Endothelial cell of umbilical vein (primary cell): Measurements from ENCODE around the gene TOLLIP. TPM values are rescaled to one million over a fixed set of nuclear protein-coding genes. Genes with fewer than 3 reads are reported as not detected.

Source experiments
- BruUV-seq: library from RNA; stranded (reverse); fragments of 400-500 nt; replicated peaks from 2 replicates; lab custom pipeline; 2021; lab: Mats Ljungman, UMichigan
- CTCF ChIA-PET: fragments of 300-600, 350-600 bp; sonication (Branson Sonifier 250); formaldehyde crosslinking; loops from one replicate; lab custom pipeline; 2021; ENCODE audit warnings: antibody characterized with exemption, inconsistent platforms; lab: Charles Lee
- POLR2A ChIA-PET: fragments of 300-600, 350-600 bp; sonication (Branson Sonifier 250); formaldehyde crosslinking; loops from one replicate; lab custom pipeline; 2021; ENCODE audit warnings: antibody characterized with exemption, inconsistent platforms; lab: Charles Lee
- DNase-seq: peaks from one replicate; pipeline ENCODE4 v3.0.0-alpha.2; 2011; ENCODE audit warnings: low read depth, low spot score
- FAIRE-seq: peaks from 2 replicates; lab custom pipeline; 2011; peaks lifted over from hg19 to GRCh38; lab: Jason Lieb, UNC
- H2AFZ ChIP-seq: 2 replicates; pipeline ENCODE4 v1.6.0; 2012; ENCODE audit warnings: low read depth, low read length, control low read depth, inconsistent platforms
- H3K27ac ChIP-seq: 2 replicates; pipeline ENCODE4 v1.5.1; 2011; ENCODE audit warnings: low read depth, mild to moderate bottlenecking, control low read depth, low read length, moderate library complexity; ENCODE audit not compliant: insufficient read depth
- H3K27me3 ChIP-seq, 2 experiments: 2 replicates each; pipeline versions ENCODE4 v1.6.0 to v1.6.1; 2011; ENCODE audit warnings: low read length in 2 of 2, mixed read lengths in 1 of 2; ENCODE audit not compliant: control insufficient read depth in 2 of 2, insufficient read depth in 2 of 2
- H3K36me3 ChIP-seq, 2 experiments: 2 replicates in 1 of 2; 3 replicates in 1 of 2; pipeline ENCODE4 v1.5.1; 2011; ENCODE audit warnings: low read length in 2 of 2, mild to moderate bottlenecking in 1 of 2, moderate library complexity in 1 of 2; ENCODE audit not compliant: control insufficient read depth in 2 of 2, insufficient read depth in 2 of 2; ENCODE audit errors: extremely low read depth in 1 of 2
- H3K4me1 ChIP-seq: 3 replicates; pipeline ENCODE4 v1.5.1; 2011; ENCODE audit warnings: mild to moderate bottlenecking, low read length; ENCODE audit not compliant: control insufficient read depth, insufficient read depth; ENCODE audit errors: extremely low read depth
- H3K4me2 ChIP-seq: 2 replicates; pipeline ENCODE4 v1.6.1; 2011; ENCODE audit warnings: low read length, control low read depth, mixed read lengths; ENCODE audit not compliant: insufficient read depth
- H3K4me3 ChIP-seq, 3 experiments: fragments of 200-600 bp in 1 of 3; sonication (generic), shearing (Covaris generic) in 1 of 3; replicated peaks in 1 of 3; 2 replicates each; pipeline ENCODE4 v1.5.1; 2011 to 2016; ENCODE audit warnings: control low read depth in 3 of 3, low read length in 3 of 3, mild to moderate bottlenecking in 2 of 3, inconsistent platforms in 1 of 3, low read depth in 1 of 3, moderate library complexity in 1 of 3; ENCODE audit not compliant: insufficient read depth in 1 of 3
- H3K79me2 ChIP-seq: 2 replicates; pipeline ENCODE4 v1.6.0; 2012; ENCODE audit warnings: low read length, inconsistent platforms; ENCODE audit not compliant: control insufficient read depth, insufficient read depth
- H3K9ac ChIP-seq: replicated peaks from 2 replicates; pipeline ENCODE3; 2011; ENCODE audit warnings: low read length, control low read depth; ENCODE audit not compliant: insufficient read depth; ENCODE audit errors: extremely low read depth
- H3K9me1 ChIP-seq: replicated peaks from 3 replicates; pipeline ENCODE4 v1.6.0; 2011; ENCODE audit warnings: mild to moderate bottlenecking, low read length; ENCODE audit not compliant: control insufficient read depth, insufficient read depth; ENCODE audit errors: extremely low read depth
- H3K9me3 ChIP-seq: replicated peaks from 2 replicates; pipeline ENCODE4 v1.5.1; 2012; ENCODE audit warnings: low read length, inconsistent platforms; ENCODE audit not compliant: control insufficient read depth, insufficient read depth
- H4K20me1 ChIP-seq: replicated peaks from 2 replicates; pipeline ENCODE3; 2011; ENCODE audit warnings: mild to moderate bottlenecking, low read length; ENCODE audit not compliant: control insufficient read depth, insufficient read depth; ENCODE audit errors: extremely low read depth
- EZH2 ChIP-seq: IDR thresholded peaks from 2 replicates; pipeline ENCODE4 v1.6.1; 2012; ENCODE audit warnings: borderline replicate concordance, low read depth, mild to moderate bottlenecking, moderate library complexity, low read length, inconsistent platforms; ENCODE audit not compliant: severe bottlenecking
- FOS ChIP-seq: IDR thresholded peaks from 2 replicates; pipeline ENCODE4 v1.6.1; 2011; ENCODE audit warnings: mild to moderate bottlenecking, low read length, moderate library complexity, borderline replicate concordance; ENCODE audit not compliant: insufficient read depth
- GATA2 ChIP-seq: IDR thresholded peaks from 2 replicates; pipeline ENCODE4 v1.7.0; 2011; ENCODE audit warnings: low read depth, mild to moderate bottlenecking, moderate library complexity, mixed read lengths, low read length; ENCODE audit not compliant: insufficient read length, insufficient read depth
- JUN ChIP-seq: IDR thresholded peaks from 2 replicates; pipeline ENCODE4 v1.6.1; 2011; ENCODE audit warnings: borderline replicate concordance, low read depth; ENCODE audit not compliant: insufficient read length, insufficient read depth
- MYC ChIP-seq: IDR thresholded peaks from one replicate; pipeline ENCODE4 v1.6.1; 2011; ENCODE audit warnings: mild to moderate bottlenecking, low read depth, low read length
- POLR2A ChIP-seq: IDR thresholded peaks from 2 replicates; pipeline ENCODE4 v1.6.1; 2012; ENCODE audit warnings: low read depth, mild to moderate bottlenecking, control low read depth, low read length
- POLR2AphosphoS5 ChIP-seq: IDR thresholded peaks from 2 replicates; pipeline ENCODE4 v1.6.1; 2012; ENCODE audit warnings: low read depth, mild to moderate bottlenecking, control low read depth, low read length, moderate library complexity; ENCODE audit not compliant: insufficient read depth
- dilution Hi-C: fragments of 300-500 bp; cut with MboI; formaldehyde crosslinking; loops from one replicate; pipeline ENCODE4 v1.15.0; 2019; ENCODE audit warnings: low sequenced_read_pairs; ENCODE audit not compliant: extremely low pct_ligation_motif_present
- intact Hi-C: fragments of 100-400 bp; cut with micrococcal nuclease; formaldehyde crosslinking; loops from one replicate; pipeline ENCODE4 v1.10.0; 2022
- polyA plus RNA-seq, 4 experiments: library from polyadenylated mRNA; depleted of rRNA in 3 of 4; stranded (reverse) in 3 of 4; unstranded in 1 of 4; fragments of >200 nt; gene quantifications; 2 replicates each; pipeline versions ENCODE4 v1.2.1 to v1.2.3, GENCODE V29; 2011 to 2012; ENCODE audit warnings: missing spikeins in 1 of 4
- total RNA-seq: library from RNA; stranded (reverse); gene quantifications from 2 replicates; pipeline ENCODE4 v1.2.3, GENCODE V29; 2021
- TF ChIP-seq, protein P1 (sequence below), 2 donors: IDR thresholded peaks; 1 replicate in 1 of 2; 2 replicates in 1 of 2; pipeline ENCODE4 v1.5.1; 2011; ENCODE audit warnings: low read length in 2 of 2, mild to moderate bottlenecking in 2 of 2, moderate library complexity in 2 of 2, control low read depth in 1 of 2, inconsistent platforms in 1 of 2, low read depth in 1 of 2; ENCODE audit not compliant: insufficient read depth in 1 of 2; ENCODE audit errors: extremely low read depth in 1 of 2
- TF ChIP-seq, protein P2 (sequence below): IDR thresholded peaks from 2 replicates; pipeline ENCODE4 v1.6.1; 2011; ENCODE audit not compliant: insufficient read depth, insufficient read length

Gene TOLLIP
- total and polyA plus RNA-seq, 2 donors (not counting 3 experiments of a cell fraction or from before 2014, with no cell fraction given), result 49.6 to 64.8 TPM

DNA sequence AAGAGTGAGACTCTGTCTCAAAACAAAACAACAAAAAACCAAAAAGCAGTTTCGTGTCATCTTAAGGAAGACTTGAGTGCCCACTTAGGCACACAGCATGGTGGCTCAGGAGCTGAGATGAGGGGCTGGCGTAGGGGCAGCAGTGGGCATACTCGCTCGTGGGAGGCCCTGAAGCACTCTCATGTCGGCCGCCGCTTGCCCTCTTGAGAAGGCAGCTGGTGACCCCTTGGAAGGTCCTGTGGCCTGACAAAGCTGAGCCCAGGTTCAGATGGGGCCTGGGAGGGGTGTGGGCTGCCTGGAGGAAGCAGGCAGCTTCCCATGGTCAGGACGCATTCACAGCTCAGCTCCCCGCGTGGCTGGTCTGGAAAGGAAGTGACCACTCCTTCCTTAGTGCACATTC lies 71.6 kb downstream of the TOLLIP start:
- FAIRE-seq (no peak), DNase-seq (no peak)
- H4K20me1 ChIP-seq, result no peaks in the 10 kb centered on the region
- H3K4me3 ChIP-seq, result no peak overlapping the region
- TF ChIP-seq, protein P1, sequence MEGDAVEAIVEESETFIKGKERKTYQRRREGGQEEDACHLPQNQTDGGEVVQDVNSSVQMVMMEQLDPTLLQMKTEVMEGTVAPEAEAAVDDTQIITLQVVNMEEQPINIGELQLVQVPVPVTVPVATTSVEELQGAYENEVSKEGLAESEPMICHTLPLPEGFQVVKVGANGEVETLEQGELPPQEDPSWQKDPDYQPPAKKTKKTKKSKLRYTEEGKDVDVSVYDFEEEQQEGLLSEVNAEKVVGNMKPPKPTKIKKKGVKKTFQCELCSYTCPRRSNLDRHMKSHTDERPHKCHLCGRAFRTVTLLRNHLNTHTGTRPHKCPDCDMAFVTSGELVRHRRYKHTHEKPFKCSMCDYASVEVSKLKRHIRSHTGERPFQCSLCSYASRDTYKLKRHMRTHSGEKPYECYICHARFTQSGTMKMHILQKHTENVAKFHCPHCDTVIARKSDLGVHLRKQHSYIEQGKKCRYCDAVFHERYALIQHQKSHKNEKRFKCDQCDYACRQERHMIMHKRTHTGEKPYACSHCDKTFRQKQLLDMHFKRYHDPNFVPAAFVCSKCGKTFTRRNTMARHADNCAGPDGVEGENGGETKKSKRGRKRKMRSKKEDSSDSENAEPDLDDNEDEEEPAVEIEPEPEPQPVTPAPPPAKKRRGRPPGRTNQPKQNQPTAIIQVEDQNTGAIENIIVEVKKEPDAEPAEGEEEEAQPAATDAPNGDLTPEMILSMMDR (IDR thresholded peaks at IDR 0.05; ENCODE audit: extremely low read depth in 1 of 2, insufficient read depth in 1 of 2, low read depth in 1 of 2, low read length in 2 of 2), result no peak
- no peak for TF ChIP-seq POLR2A
- no peak for TF ChIP-seq MYC
- TF ChIP-seq, protein P2, sequence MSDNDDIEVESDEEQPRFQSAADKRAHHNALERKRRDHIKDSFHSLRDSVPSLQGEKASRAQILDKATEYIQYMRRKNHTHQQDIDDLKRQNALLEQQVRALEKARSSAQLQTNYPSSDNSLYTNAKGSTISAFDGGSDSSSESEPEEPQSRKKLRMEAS, result no peak
- no peak for TF ChIP-seq JUN
- TF ChIP-seq GATA2, result no peak
- TF ChIP-seq FOS, result no peak
- TF ChIP-seq POLR2AphosphoS5, result no peak
- no peak for TF ChIP-seq EZH2
- H3K79me2 ChIP-seq, result no peaks in the 10 kb centered on the region
- no peaks in the 10 kb centered on the region for H3K4me1 ChIP-seq
- H3K27me3 ChIP-seq, result no peaks in the 10 kb centered on the region
- BruUV-seq, result no TSS peak
- ChIA-PET POLR2A (no interaction called here), CTCF (no interaction called here)
- H3K36me3 ChIP-seq, result no peaks in the 10 kb centered on the region
- H3K27ac ChIP-seq, result no peak overlapping the region
- no peaks in the 10 kb centered on the region for H3K9me3 ChIP-seq
- dilution Hi-C loops, result no loop called here
- no peak overlapping the region for H3K4me2 ChIP-seq
- H3K9me1 ChIP-seq, result no peaks in the 10 kb centered on the region
- no peak overlapping the region for H3K9ac ChIP-seq
- no peak overlapping the region for H2AFZ ChIP-seq
- intact Hi-C loops, result no loop called here
